Aorta (tissue), 5 donors: ENCODE measurements around the gene ATP6V0A4. TPM values are rescaled to one million over a fixed set of nuclear protein-coding genes. Genes with fewer than 3 reads are reported as not detected.
"Not testable (repeated sequence)": the region's sequence is repeated elsewhere in the genome, so short reads cannot be mapped to it uniquely, and the experiment has no call there.

Experiments
- ATAC-seq: fragments of 200-7000 bp; cut with Tn5 transposase; one replicate; pipeline ENCODE4 v1.9.1; 2022; ENCODE audit warnings: moderate library complexity; ENCODE audit not compliant: low FRiP score
- DNase-seq, 2 donors: peaks; one replicate each; pipeline ENCODE4 v3.0.0-alpha.2; 2020
- H3K27ac ChIP-seq, 2 donors: one replicate each; pipeline ENCODE4 v1.5.1; 2013; ENCODE audit warnings: low read length in 2 of 2, mild to moderate bottlenecking in 2 of 2, moderate library complexity in 2 of 2, control low read depth in 1 of 2, inconsistent platforms in 1 of 2, low read depth in 1 of 2
- H3K27me3 ChIP-seq, 2 donors: one replicate each; pipeline ENCODE4 v1.6.1; 2013; ENCODE audit warnings: control low read depth in 1 of 2, low read length in 1 of 2, mild to moderate bottlenecking in 1 of 2, moderate library complexity in 1 of 2; ENCODE audit not compliant: insufficient read depth in 2 of 2, control insufficient read depth in 1 of 2
- H3K36me3 ChIP-seq, 2 donors: one replicate each; pipeline ENCODE4 v1.6.1; 2013; ENCODE audit warnings: control low read depth in 1 of 2, low read length in 1 of 2, mild to moderate bottlenecking in 1 of 2; ENCODE audit not compliant: insufficient read depth in 2 of 2, control insufficient read depth in 1 of 2
- H3K4me1 ChIP-seq, 2 donors: one replicate each; pipeline ENCODE4 v1.6.1; 2013; ENCODE audit warnings: low read length in 2 of 2, control low read depth in 1 of 2, mild to moderate bottlenecking in 1 of 2, moderate library complexity in 1 of 2; ENCODE audit not compliant: insufficient read depth in 2 of 2, control insufficient read depth in 1 of 2
- H3K4me3 ChIP-seq, 2 donors: one replicate each; pipeline ENCODE4 v1.5.1; 2013; ENCODE audit warnings: low read length in 2 of 2, control low read depth in 1 of 2, mild to moderate bottlenecking in 1 of 2
- H3K9me3 ChIP-seq: one replicate; pipeline ENCODE4 v1.6.1; 2013; ENCODE audit warnings: mild to moderate bottlenecking, low read length; ENCODE audit not compliant: control insufficient read depth
- WGBS, 2 donors: extraction: QIAGEN DNeasy Blood & Tissue Kit; methylation state at CpG; one replicate each; pipeline ENCODE4 v1.1.7; 2013; 5-methylcytosine and 5-hydroxymethylcytosine counted together
- intact Hi-C, 2 donors: fragments of 100-400 bp; cut with DNase I; formaldehyde crosslinking; loops; one replicate each; pipeline versions ENCODE4 v1.14.2 to v1.15.0; 2022
- polyA plus RNA-seq, 2 donors: library from polyadenylated mRNA; stranded (reverse); fragments of 200-250 nt; gene quantifications; one replicate each; pipeline ENCODE4 v1.2.3, GENCODE V29; 2013
- total RNA-seq, 2 donors: library from RNA; stranded (reverse); fragmentation: NEBNext Ultra II Directional; extraction: Animal tissue kit (Norgen Biotek cat#: 25700); gene quantifications; one replicate each; pipeline ENCODE4 v1.2.1, GENCODE V29; 2021
- donor health status: healthy with polysubstance abuse.
- donor health status: Bipolar disorder and iron deficiency.
- donor health status: DM: no; HTN: no; CAD: no.
- donor health status: DM: no; HTN: no; CAD: no.
- donor health status: DM: yes; HTN: yes; CAD: no.

Gene ATP6V0A4
- total and polyA plus RNA-seq, 4 donors: not detected

GRCh38 chr7:138797046-138797445 lies 950 bp downstream of the ATP6V0A4 start:
- H3K9me3 ChIP-seq, ATAC-seq, H3K36me3 ChIP-seq, intact Hi-C loops, H3K4me1 ChIP-seq, H3K27me3 ChIP-seq, H3K4me3 ChIP-seq, DNase-seq, H3K27ac ChIP-seq: not testable (repeated sequence)
- WGBS, 2 donors: 71 to 82% methylated on average over 4 of the region's 4 CpGs

DNA sequence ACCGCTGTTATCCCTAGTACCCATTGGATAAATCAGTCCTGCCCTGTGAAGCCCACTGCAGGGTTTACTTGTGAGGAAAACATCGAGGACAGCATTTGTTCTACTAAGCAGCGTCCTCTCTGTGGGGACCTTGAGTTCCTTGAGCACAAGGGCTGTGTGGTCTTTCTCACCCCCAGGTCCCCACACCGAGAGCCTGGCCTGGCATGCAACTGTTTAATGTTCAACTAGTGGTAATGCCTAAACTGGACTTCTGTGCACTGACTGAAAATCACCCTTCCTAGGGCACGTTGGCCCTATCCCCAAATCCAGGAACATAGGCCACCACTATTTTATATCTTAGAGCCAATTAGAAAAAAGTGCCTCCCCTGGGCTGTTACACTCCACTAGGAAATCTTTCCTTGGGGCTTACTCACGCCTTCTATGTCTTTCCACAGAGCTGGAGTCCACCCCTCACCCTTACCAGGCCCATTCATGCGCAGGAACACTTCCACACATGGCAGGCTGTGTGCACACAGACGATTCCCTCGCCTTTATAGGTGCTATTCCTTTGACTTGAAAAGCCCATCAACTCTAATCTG lies 1.9 kb downstream of the ATP6V0A4 start:
- H3K36me3 ChIP-seq: no peaks in the 10 kb centered on the region
- DNase-seq: no peak
- no peaks in the 10 kb centered on the region for H3K4me1 ChIP-seq
- ATAC-seq: no peak
- no peaks in the 10 kb centered on the region for H3K9me3 ChIP-seq
- no peak overlapping the region for H3K27ac ChIP-seq
- H3K27me3 ChIP-seq: no peaks in the 10 kb centered on the region
- H3K4me3 ChIP-seq: no peak overlapping the region
- WGBS, 2 donors: 85 to 86% methylated on average over 9 of the region's 9 CpGs
- intact Hi-C loops: no loop called here

DNA sequence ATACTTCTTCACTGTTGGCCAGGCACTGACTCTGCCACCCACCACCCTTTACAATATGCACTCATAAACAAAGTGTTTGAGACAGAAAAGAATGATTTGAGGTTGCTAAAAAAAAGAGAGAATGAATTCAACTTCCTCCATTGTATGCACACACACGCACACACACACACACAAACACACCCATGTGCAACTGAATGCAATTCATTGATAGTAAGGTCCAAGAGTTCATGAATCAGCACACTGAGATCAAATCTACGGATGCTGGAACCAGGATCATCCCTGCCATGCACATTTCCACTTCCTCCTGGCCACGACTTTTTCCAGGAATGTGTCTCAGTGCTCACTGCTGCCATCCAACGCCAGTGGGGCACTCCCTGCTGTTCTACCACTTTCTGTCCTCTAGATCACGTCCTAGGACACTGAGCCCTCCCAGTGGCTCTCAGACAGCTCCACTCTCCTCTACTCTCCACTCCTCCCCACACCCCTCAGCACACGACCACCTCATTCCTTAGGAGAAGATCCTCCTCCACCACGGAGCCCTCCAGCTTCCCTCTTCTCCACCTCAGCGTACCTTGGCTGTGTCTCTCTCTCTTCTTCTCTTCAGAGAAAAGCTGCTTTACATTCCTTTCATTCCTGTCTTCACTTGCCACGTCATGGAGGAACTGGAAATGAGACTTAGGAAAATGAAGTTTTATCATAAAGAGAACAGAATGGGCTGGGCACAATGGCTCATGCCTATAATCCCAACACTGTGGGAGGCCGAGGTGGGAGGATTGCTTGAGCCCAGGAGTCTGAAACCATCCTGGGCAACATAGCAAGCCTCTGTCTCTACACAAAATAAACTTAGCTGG lies 12.2 kb downstream of the ATP6V0A4 start:
- no peak for DNase-seq
- H3K27ac ChIP-seq: no peak overlapping the region
- no peaks in the 10 kb centered on the region for H3K27me3 ChIP-seq
- no peaks in the 10 kb centered on the region for H3K36me3 ChIP-seq
- no peaks in the 10 kb centered on the region for H3K9me3 ChIP-seq
- H3K4me3 ChIP-seq: no peak overlapping the region
- intact Hi-C loops: no loop called here
- no peaks in the 10 kb centered on the region for H3K4me1 ChIP-seq
- 46% methylated on average over 10 of the region's 10 CpGs for WGBS, 2 donors
- ATAC-seq: no peak

- Histone ChIP-seq H3K9me3 (no peaks in the 10 kb centered on the region), H3K27ac (no peak overlapping the region), H3K4me3 (no peak overlapping the region), H3K36me3 (no peaks in the 10 kb centered on the region), H3K4me1 (no peaks in the 10 kb centered on the region), H3K27me3 (no peaks in the 10 kb centered on the region)
- WGBS, 2 donors: 5 to 8% methylated on average over 4 of the region's 4 CpGs
- DNase-seq: no peak
- no peak for ATAC-seq
- intact Hi-C loops: no loop called here
Observed at GRCh38 chr7:138784692-138785091, 13.3 kb downstream of the ATP6V0A4 start.

GRCh38 chr7:138781004-138781403 lies 17.0 kb downstream of the ATP6V0A4 start:
- intact Hi-C loops: no loop called here
- Histone ChIP-seq H3K27ac (no peak overlapping the region), H3K27me3 (peaks cover 0 to 2% of the 10 kb centered on the region in 2 donors), H3K4me1 (no peaks in the 10 kb centered on the region), H3K4me3 (no peak overlapping the region), H3K9me3 (no peaks in the 10 kb centered on the region), H3K36me3 (no peaks in the 10 kb centered on the region)
- ATAC-seq: no peak
- 65 to 73% methylated on average over 2 of the region's 2 CpGs for WGBS, 2 donors
- no peak for DNase-seq

GRCh38 chr7:138776166-138776833 lies 21.7 kb downstream of the ATP6V0A4 start:
- Histone ChIP-seq H3K4me1 (no peaks in the 10 kb centered on the region), H3K4me3 (no peak overlapping the region), H3K27me3 (peaks cover 0 to 2% of the 10 kb centered on the region in 2 donors), H3K27ac (no peak overlapping the region), H3K36me3 (no peaks in the 10 kb centered on the region), H3K9me3 (no peaks in the 10 kb centered on the region)
- DNase-seq (no peak), ATAC-seq (no peak)
- 63 to 70% methylated on average over 10 of the region's 10 CpGs for WGBS, 2 donors
- intact Hi-C loops: no loop called here

- H3K27ac ChIP-seq: no peak overlapping the region
- intact Hi-C loops: no loop called here
- no peak overlapping the region for H3K4me3 ChIP-seq
- no peaks in the 10 kb centered on the region for H3K4me1 ChIP-seq
- H3K27me3 ChIP-seq: peaks cover 0 to 2% of the 10 kb centered on the region in 2 donors
- DNase-seq (no peak), ATAC-seq (no peak)
- H3K9me3 ChIP-seq: no peaks in the 10 kb centered on the region
- 17 to 23% methylated on average over 12 of the region's 12 CpGs for WGBS, 2 donors
- H3K36me3 ChIP-seq: no peaks in the 10 kb centered on the region
Observed at GRCh38 chr7:138773817-138774216, 24.2 kb downstream of the ATP6V0A4 start.

DNA sequence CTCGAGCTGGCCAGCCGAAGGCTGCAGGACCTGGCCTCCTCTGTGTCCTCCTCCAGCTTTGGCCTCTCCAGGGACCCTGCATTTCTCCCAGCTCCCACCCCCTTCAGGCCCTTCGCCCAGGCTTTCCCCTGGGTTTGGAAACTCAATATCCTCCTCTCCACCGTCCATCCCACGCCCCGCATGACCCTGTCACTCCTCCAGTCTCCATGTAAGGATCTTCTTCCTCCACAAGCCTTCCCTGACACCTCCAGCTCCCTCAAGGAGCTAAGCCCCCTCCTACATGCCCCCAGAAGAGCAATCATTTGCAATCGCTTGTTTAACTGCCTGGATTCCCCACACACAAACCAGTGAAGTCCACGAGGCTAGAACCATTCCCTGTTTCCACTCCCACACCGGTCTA lies 24.8 kb downstream of the ATP6V0A4 start:
- ATAC-seq: no peak
- intact Hi-C loops: no loop called here
- WGBS, 2 donors: 76 to 81% methylated on average over 9 of the region's 9 CpGs

More for the DNA sequence above, 24.8 kb downstream of the ATP6V0A4 start:
- DNase-seq: no peak
- H3K4me1 ChIP-seq: no peaks in the 10 kb centered on the region
- no peaks in the 10 kb centered on the region for H3K36me3 ChIP-seq
- no peak overlapping the region for H3K27ac ChIP-seq
- H3K9me3 ChIP-seq: no peaks in the 10 kb centered on the region
- no peak overlapping the region for H3K4me3 ChIP-seq
- no peaks in the 10 kb centered on the region for H3K27me3 ChIP-seq
